Measurements from ENCODE around the gene ZNF784.

The ZNF784 gene, protein sequence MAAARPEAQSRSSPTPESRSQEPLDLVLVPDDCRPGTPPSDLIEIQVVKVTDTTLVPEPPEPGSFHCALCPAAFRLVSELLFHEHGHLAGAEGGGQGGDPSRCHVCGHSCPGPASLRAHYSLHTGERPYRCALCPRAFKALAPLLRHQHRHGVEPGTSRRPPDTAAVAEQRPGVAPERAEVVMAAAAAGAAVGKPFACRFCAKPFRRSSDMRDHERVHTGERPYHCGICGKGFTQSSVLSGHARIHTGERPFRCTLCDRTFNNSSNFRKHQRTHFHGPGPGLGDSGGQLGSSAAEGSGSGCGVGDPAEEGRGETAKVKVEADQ

DNA sequence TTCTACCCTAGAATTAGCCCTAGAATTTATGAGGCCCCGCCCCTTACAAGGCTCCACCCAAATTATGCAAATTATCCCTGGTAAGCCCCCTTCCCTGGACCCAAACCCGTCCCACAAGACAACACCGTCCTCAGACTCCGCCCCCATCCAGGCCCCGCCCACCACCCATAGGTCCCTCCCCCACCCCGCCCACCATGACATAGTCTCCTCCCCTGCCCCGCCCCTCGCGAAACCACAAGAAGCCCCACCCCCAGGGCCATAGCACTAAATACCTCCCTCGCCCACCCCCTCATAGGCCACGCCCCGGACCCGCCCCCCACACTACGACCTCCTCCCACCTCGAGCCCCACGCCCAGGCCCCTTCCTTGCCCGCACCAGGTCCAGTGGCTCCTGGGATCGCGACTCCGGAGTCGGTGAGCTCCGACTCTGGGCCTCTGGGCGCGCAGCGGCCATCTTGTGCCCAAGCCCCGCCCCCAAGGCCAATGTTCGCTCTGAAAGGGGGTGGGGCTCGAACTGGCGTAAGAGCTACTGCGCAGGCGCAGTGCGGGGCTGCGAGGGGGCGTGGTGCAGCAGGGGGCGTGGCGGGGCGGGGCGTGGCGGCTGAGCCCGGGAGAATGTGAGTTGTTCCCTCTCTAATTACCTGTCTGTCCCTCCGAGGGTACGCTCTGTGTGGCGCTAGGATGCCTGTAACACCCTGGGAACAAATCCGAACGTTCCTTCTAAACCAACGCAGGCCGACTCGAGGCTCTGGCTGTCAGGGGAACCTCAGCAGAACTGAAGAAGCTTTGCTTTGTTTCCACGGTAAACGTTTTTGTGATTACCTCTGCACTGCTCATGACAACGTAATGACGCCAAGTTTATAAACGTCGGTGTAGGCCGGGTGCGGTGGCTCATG lies at the start of gene ZNF784:
ZNF784 (minus strand) TSS at position 458 of the 895 bp plus-strand sequence; CDS start at position 453, 5 bp downstream.
- DNase-seq (ENCODE audit: low read depth, low spot score) = peak; percentile 83

DNA sequence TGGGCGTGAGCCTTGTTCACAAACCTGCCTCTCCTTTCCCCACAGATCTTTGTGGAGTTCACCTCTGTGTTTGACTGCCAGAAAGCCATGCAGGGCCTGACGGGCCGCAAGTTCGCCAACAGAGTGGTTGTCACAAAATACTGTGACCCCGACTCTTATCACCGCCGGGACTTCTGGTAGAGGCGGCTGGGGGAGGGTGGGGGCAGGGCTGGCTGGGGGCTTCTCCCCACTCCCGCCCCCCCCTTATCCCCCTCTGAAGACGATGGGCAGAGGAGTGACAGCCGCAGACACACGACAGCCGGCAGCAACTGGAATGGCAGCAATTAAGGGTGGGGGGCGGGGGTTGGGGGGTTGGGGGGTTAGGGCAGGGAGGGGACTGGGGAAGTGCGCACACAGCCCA lies 49.5 kb upstream of the ZNF784 start:
- DNase-seq (ENCODE audit: low read depth, low spot score) = no peak

DNA sequence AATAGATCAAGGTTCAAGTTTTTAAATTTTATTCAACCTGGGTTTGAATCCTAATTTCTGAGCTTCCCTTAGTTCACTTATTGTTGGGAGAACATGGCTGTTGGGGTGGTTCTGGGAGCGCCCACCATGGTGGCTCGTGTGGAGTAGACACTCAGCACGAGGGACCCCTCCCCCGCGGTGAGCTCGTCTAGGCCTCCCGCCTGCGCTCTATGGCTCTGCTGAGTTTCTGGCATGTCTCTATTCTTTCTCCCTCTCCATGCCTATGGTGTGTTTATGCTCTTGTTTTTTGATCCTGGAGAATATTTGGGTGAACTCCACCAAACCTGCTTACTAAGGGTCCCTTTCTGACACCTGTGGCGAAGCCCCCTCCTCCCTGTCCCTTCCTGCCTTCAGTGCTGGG lies 49.1 kb upstream of the ZNF784 start:
- no peak for DNase-seq (ENCODE audit: low read depth, low spot score)

DNA sequence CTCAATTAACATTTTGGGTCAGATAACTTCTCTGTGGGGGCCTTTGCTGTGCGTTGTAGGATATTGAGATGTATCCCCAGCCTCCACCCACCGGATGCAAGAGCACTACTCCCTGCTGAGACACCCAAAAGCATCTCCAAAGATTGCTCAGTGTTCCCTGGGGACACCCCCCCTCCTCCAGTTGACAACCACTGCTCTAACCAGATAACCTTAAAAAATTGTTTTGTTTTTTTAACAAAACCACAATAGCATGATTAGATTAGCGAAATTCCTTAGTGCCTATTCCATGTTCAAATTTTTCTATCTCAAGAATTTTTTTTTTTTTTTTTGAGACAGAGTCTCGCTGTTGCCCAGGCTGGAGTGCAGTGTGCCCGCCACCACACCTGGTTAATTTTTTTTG lies 48.1 kb upstream of the ZNF784 start:
- no peak for DNase-seq (ENCODE audit: low read depth, low spot score)

DNA sequence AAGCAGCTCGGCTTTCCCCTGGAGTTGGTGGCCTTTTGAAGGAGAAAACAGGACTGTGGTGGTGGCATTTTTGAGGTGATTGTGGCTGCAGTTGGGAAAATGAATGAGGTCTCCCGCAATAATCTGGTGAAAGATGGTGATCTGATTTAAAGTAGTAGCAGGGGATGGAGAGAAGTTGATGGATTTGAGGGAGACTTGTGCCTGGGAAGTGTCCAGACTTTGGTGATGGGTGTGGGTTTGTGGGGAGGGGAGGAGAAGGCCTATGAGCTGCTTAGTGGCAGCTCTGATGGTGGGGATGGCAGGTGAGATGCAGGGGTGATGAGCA lies 46.6 kb upstream of the ZNF784 start:
- no peak for DNase-seq (ENCODE audit: low read depth, low spot score)

DNA sequence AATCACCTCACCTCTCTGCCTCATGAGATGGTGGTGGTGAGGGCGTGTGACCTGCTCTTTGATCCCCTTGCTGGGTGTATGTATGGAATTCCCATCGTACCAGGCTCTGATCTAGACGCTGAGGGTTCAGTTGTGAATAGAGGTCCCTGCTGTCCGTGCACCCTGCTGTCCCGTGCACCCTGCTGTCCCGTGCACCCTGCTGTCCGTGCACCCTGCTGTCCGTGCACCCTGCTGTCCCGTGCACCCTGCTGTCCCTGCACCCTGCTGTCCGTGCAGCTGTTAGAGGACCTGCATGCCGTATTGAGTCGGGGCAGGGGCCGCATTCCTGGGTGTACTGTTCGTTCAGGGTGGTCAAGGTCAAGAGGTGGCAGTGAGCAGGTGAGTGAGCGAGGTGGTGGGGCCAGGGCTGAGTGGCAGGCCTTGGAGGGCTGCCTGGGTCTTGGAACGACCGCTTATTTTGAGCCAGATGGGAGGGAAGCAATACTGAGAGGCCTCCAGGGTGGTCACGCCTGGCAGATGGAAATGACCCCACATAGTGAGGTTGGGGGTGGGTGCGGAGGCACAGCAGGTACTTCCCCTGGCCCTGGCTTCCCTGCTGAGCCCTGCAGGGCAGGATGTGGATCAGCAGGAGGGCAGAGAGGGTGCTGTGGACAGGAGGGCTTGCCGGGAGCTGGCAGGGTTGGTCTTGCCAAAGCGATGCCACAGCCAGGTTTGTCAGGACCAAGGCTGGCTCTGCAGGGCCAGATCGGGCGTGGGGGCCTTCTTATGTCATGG lies 46.1 kb upstream of the ZNF784 start:
- DNase-seq (ENCODE audit: low read depth, low spot score) = no peak

DNA sequence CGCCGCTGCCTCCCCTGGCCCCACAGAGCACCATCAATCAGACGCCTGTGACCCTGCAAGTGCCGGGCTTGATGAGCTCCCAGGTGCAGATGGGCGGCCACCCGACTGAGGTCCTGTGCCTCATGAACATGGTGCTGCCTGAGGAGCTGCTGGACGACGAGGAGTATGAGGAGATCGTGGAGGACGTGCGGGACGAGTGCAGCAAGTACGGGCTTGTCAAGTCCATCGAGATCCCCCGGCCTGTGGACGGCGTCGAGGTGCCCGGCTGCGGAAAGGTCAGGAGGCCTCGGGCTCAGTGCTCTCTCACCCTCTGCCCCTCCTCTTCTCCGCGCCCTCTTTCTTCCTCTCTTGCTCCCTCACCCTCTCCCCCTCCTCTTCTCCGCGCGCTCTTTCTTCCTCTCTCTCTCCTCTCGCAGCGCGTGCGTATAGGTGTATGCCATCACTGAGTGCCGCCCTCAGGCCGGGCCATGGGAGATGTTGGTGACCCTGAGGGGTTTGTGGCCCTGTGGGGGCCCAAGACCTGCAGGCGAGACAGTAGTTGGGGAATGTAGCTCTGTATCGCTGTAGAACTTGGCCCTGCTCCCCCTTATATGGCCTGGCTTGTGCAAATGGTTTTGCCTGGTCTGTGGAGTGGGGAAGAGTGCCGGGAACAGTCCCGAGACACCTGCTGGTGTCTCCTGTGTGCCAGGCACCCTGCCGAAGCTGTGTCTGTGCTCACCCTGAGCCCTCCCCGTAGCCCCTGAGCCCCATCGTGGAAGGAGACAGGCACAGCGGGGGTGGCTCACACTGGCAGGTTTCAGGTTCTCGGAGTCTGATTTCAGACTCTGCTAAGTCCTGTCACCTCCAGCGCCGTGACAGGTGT lies 45.3 kb upstream of the ZNF784 start:
- no peak for DNase-seq (ENCODE audit: low read depth, low spot score)

DNA sequence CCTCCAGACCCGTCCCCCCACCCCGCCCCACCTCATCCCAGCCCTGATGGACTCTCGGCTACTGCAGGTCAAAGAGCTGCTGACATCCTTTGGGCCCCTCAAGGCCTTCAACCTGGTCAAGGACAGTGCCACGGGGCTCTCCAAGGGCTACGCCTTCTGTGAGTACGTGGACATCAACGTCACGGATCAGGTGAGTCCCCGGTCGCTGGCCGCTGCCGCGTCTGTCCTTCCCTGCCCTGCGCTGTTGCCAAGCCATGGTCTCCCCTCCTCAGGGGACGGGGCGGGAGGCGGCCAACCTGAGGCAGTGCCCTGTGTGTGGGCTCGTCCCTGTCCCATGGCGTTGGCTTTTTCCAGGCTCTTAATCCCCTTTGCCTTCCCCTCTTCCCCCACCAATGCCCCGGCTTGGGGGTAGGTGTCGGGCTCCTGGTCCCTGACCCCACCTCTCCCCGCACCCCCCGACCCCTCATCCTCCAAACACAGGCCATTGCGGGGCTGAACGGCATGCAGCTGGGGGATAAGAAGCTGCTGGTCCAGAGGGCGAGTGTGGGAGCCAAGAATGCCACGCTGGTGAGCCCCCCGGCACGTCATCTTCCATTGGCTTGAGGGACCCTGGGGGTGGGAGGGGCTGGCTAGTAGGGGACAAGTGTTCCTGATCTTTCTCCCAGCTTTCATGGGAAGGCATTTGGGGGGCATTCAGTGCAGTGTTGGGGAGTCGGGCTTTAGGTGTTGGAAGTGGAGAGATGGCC lies 44.4 kb upstream of the ZNF784 start:
- no peak for DNase-seq (ENCODE audit: low read depth, low spot score)

DNA sequence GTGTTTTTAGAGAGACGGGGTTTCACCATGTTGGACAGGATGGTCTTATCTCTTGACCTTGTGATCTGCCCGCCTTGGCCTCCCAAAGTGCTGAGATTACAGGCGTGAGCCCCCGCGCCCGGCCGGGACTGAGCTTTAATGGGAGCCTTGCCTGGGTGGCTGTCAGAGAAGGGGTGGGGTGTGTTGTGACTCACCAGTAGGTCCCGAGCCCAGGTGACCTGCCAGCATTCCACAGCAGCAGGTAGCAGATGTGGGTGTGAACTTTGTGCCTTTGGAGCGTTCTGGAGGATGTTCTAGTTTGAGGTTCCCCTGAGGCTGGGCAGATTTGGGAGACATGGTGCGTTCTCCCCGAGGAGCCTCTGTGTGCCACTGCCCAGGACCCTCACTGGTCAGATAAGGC lies 43.6 kb upstream of the ZNF784 start:
- DNase-seq (ENCODE audit: low read depth, low spot score) = no peak

DNA sequence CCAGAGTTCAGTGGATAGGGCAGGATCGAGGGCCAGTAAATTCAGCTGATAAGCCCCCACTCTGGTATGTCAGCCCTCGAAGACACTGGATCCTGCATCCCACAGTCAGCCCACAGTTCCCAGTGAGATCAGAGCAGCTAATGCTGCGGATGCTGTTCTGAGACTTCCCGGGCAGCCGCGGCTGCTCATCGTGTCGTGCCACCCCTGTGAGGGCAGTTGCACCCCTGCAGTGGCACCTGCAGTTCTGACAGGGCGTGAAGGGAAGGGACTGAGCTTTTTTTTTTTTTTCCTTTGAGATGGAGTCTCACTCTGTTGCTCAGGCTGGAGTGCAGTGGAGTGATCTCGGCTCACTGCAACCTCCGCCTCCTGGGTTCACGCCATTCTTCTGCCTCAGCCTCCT lies 43.1 kb upstream of the ZNF784 start:
- DNase-seq (ENCODE audit: low read depth, low spot score) = no peak

DNA sequence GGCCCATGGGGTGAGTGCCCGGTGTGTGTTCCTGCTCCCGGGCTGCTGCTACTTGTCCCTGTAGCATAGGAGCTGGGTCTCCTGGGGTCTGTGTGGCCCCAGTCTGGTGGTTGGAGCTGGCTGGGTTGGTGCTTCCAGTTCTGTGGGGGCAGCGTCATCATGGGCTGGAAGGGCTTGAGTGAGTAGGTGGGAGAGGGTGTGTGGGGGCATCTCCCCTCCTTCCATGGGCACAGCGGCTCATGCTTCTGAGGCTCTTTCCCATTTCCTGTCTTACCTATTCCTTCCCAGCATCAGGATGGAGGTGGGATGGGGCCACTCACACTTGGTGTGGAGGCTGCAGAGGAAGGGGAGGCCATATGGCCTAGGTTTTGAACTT lies 42.6 kb upstream of the ZNF784 start:
- DNase-seq (ENCODE audit: low read depth, low spot score) = no peak

DNA sequence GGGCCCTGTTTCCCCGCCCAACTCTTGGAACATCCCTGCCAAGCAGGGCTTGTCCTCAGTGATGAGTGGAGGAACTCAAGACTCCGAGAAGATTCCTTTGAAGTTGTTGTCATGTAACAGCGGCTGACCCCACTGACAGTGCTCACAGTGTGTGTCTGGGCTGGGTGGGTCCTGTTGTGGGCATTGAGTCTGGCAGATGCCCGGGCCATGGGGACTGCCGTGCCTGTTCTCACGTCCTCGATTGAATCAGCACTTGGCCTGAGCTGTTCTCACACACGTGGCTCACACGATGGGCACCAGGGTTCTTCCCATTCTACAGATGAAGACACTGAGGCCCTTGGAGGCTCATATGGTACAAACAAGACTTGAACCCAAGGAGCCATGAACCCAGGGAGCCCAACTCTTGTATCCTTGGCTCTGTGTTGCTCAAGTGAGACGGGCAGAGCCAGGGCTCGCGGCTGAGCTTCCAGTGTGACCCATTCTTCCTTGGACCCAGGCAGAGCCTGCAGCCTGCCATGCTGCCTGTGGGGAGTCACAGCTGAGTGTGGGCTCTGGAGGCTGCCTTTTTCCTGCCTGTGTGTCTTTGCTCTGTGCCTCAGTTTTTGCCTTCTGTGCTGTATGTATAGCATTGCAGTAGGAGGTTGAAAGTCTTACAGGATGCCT lies 42.1 kb upstream of the ZNF784 start:
- DNase-seq (ENCODE audit: low read depth, low spot score) = no peak

DNA sequence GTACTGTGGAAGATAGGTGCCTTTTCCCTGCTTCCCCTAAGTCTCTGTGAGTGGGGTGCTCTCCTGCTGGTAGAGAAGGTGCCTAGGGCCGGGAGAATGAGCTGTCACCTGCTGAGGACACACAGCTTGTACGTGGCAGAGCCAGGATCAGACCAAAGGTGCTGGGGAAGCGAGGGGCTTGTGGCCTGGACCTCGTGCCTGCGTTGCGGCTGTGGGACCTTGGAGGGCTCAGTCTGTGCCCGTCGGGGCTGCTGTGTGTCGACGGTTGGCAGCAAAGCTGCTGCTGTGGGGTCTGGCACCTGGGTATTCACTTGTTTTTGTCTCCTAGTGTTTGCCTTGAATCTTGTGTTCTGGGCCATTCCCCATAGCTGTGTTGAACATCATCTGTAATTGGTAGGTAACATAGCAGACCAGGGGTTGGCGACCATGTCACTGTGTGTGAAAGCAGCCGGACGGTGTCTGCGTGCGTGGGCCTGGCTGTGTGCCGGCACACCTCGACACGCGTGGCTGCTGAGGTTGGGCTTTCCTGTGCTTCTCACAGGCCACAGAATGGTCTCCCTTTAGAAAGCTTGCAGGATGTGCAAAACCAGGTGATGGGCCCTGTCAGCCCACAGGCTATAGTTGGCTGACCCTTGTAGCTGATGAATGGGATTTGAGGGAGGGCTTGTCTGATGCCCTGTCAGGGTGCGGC lies 39.6 kb upstream of the ZNF784 start:
- DNase-seq (ENCODE audit: low read depth, low spot score) = no peak

DNA sequence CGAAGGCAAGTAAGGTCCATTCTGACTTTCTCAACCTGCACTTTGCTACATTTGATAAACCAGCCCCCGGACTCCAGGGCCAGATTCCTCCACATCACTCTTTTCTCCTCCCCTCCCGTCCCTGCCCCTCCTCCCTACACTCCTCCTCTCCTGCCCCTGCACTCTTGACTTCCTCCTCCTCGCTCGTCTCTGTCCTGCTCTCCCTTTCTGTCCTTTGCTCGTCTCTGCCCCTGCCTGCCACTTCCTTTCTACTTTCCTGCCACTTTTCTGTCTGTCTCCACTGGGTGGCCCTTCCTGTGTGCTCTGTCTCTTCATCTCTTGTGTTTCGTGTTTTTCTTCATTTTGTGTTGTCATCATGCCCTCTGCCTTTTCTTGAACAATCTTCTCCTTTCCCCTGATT lies 37.5 kb upstream of the ZNF784 start:
- no peak for DNase-seq (ENCODE audit: low read depth, low spot score)

DNA sequence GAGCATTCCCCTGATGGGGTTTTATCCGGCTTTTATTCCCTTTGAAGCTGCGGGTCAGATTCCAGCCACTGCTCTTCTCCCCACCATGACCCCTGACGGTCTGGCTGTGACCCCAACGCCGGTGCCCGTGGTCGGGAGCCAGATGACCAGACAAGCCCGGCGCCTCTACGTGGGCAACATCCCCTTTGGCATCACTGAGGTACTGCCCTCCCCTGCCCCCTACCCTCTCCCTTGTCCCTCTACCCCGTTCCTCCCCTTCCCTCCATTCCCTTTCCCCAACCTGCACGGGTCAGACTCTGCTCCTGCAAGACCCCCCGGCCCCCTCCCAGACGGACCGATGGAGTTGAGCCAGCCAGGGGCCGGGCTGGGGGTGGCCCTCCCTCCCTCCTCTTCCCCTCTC lies 36.6 kb upstream of the ZNF784 start:
- DNase-seq (ENCODE audit: low read depth, low spot score) = no peak

DNA sequence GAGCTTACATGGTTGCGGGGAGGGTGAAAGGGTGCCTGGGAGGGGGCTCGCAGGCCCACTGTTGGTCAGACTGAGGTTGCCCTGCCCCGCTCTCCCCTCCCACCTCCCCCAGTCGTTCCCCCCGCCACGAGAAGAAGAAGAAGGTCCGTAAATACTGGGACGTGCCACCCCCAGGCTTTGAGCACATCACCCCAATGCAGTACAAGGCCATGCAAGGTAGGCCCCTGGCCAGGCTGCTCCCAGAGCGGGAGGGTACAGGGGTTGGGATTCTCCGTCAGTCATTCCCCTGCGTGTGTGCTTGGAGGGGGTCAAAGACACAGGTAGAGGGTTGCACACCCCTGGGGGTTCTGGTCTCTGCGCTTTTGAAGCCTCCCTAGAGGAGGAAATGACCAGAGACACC lies 36.0 kb upstream of the ZNF784 start:
- DNase-seq (ENCODE audit: low read depth, low spot score) = no peak

DNA sequence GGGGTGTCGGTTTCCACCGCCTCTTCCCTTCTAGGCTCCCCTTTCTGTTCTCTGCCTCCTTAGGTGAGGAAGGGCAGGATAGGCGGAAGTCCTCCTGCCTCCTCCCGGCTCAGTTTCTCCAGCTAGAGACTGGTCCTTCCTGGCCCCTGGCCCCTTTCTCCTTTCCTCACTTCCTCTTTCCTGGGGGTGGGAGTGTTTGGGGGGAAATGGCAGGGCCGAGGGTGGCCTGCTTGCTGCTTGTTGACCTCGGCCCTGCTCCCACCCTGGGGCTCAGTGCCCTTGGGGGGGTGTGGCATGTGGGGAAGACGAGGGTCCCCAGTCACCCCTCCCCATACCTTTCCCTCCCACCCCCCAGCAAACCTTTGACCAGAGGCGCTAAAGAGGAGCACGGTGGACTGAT lies 35.5 kb upstream of the ZNF784 start:
- no peak for DNase-seq (ENCODE audit: low read depth, low spot score)

DNA sequence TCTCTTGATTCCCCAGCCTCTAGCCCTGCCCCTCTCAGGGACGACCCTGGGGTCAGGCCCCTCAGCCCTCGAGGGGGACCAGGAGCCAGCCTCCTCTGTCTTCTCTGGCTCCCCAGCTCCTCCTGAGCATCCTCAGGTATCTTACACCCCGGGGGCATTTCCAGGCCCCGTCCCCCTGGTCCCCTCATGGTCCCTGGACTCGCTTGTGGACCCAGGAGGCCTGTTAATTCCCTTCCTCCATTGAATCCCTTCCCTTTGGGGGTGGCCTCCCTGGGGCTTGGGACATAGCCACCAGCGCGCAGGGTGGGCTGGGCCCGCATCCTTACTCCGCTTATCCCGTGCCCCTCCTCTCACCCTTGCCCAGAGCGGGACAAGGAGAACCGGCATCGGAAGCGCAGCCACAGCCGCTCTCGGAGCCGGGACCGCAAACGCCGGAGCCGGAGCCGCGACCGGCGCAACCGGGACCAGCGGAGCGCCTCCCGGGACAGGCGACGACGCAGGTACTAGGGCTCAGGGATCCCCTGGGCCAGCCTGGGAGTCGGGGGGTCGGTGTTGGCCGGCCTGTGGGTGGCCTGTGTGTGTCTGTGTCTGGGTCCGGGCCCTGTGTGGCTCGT lies 34.6 kb upstream of the ZNF784 start:
- DNase-seq (ENCODE audit: low read depth, low spot score) = no peak
